HT-29 (cell line): ENCODE measurements around the gene SAE1. TPM values are rescaled to one million over a fixed set of nuclear protein-coding genes. Genes with fewer than 3 reads are reported as not detected.

ENCODE experiments used
- small RNA-seq: library from RNA; depleted of rRNA; stranded (forward); fragments of <200 nt; gene quantifications from one replicate; pipeline ENCODE3, GENCODE V24; 2014
- total RNA-seq: library from RNA; depleted of rRNA; stranded (reverse); fragments of >200 nt; shearing (Covaris generic); gene quantifications from 2 replicates; pipeline ENCODE4 v1.2.3, GENCODE V29; 2014; rRNA removed

Gene SAE1
- total RNA-seq, 1 experiment from 2014 or later, result 220 TPM

Small RNAs within 50 kb of the gene (small RNA-seq; reads per million reads assigned to genes)
- gene MIR3190, result not detected

Other genes starting within 250 kb of the SAE1 start
- gene NPAS1, start 111.0 kb upstream of the SAE1 start, total RNA-seq, result 0.50 TPM in 1 of 2 replicates, not detected in the other
- gene TMEM160, start 82.2 kb upstream of the SAE1 start, total RNA-seq, result 261 and 277 TPM in 2 replicates
- gene ZC3H4, start 17.1 kb upstream of the SAE1 start, total RNA-seq, result 27.5 and 36.7 TPM in 2 replicates
- 51.0 and 56.4 TPM in 2 replicates for gene BBC3, start 100.4 kb downstream of the SAE1 start, total RNA-seq
- 19.8 and 34.8 TPM in 2 replicates for gene CCDC9, start 125.7 kb downstream of the SAE1 start, total RNA-seq
- gene INAFM1, start 144.1 kb downstream of the SAE1 start, total RNA-seq, result 20.2 and 22.0 TPM in 2 replicates
- gene C5AR1, start 179.0 kb downstream of the SAE1 start, total RNA-seq, result 0.13 and 0.28 TPM in 2 replicates
- not detected in 2 replicates for gene C5AR2, start 201.3 kb downstream of the SAE1 start, total RNA-seq
- gene DHX34, start 218.5 kb downstream of the SAE1 start, total RNA-seq, result 85.4 and 88.4 TPM in 2 replicates